BJ (cell line): ENCODE data around the gene CDK10. TPM values are rescaled to one million over a fixed set of nuclear protein-coding genes. Genes with fewer than 3 reads are reported as not detected.

Source experiments
- CTCF ChIA-PET: fragments of 350-600 bp; formaldehyde crosslinking; extraction: SDS; loops from one replicate; lab custom pipeline; 2021; ENCODE audit warnings: antibody characterized with exemption, inconsistent platforms; lab: Yijun Ruan, JAX
- POLR2A ChIA-PET: fragments of 300-600 bp; sonication (Branson Sonifier 250); formaldehyde crosslinking; extraction: SDS; loops from one replicate; lab custom pipeline; 2021; ENCODE audit warnings: antibody characterized with exemption; lab: Charles Lee
- DNase-seq: peaks from one replicate; pipeline ENCODE4 v3.0.0-alpha.2; 2011; ENCODE audit warnings: low read depth
- H3K27me3 ChIP-seq: 2 replicates; pipeline ENCODE4 v1.6.0; 2011; ENCODE audit warnings: low read length; ENCODE audit not compliant: control insufficient read depth, insufficient read depth
- H3K36me3 ChIP-seq: 2 replicates; pipeline ENCODE4 v1.5.1; 2011; ENCODE audit warnings: low read length; ENCODE audit not compliant: control insufficient read depth, insufficient read depth
- H3K4me3 ChIP-seq: 2 replicates; pipeline ENCODE4 v1.5.1; 2011; ENCODE audit warnings: low read depth, mild to moderate bottlenecking, control low read depth, low read length
- polyA plus RNA-seq: library from polyadenylated mRNA; depleted of rRNA; stranded (reverse); fragments of >200 nt; gene quantifications from 2 replicates; pipeline ENCODE4 v1.2.3, GENCODE V29; 2011; rRNA removed
- TF ChIP-seq, protein P1 (sequence below): IDR thresholded peaks from 2 replicates; pipeline ENCODE4 v1.5.1; 2011; ENCODE audit warnings: low read depth, mild to moderate bottlenecking, control low read depth, inconsistent platforms, low read length, moderate library complexity; ENCODE audit not compliant: insufficient read depth

Gene CDK10
- polyA plus RNA-seq, 1 experiment: 56.0 TPM

DNA sequence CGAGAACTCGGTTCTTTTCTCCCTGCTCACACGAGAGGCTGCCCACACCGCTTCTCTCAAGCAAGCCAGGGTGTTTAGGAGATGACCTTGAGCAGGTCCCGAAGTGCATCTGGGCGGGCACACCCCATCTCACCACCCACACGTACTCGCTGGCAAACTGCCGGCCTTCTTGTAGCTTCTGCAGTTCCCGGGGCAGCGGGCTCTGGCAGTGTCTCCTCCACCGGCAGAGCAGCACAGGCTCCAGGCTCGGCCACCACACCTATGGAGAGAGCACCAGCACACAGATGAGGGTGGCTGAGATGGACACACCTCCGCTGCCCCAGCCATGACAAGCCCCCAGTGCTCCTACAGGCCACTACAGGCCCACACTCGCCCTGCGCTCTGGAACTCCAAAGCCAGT, 58.3 kb downstream of the CDK10 start:
- CTCF ChIA-PET: no interaction called here
- no peak overlapping the region for H3K4me3 ChIP-seq
- POLR2A ChIA-PET: no interaction called here

More for the DNA sequence above, 58.3 kb downstream of the CDK10 start:
- no peak for DNase-seq
- Histone ChIP-seq H3K27me3 (no peaks in the 10 kb centered on the region), H3K36me3 (peaks cover 1% of the 10 kb centered on the region)
- TF ChIP-seq, protein P1, sequence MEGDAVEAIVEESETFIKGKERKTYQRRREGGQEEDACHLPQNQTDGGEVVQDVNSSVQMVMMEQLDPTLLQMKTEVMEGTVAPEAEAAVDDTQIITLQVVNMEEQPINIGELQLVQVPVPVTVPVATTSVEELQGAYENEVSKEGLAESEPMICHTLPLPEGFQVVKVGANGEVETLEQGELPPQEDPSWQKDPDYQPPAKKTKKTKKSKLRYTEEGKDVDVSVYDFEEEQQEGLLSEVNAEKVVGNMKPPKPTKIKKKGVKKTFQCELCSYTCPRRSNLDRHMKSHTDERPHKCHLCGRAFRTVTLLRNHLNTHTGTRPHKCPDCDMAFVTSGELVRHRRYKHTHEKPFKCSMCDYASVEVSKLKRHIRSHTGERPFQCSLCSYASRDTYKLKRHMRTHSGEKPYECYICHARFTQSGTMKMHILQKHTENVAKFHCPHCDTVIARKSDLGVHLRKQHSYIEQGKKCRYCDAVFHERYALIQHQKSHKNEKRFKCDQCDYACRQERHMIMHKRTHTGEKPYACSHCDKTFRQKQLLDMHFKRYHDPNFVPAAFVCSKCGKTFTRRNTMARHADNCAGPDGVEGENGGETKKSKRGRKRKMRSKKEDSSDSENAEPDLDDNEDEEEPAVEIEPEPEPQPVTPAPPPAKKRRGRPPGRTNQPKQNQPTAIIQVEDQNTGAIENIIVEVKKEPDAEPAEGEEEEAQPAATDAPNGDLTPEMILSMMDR: no peak

Other genes starting within 250 kb of the CDK10 start
- gene ANKRD11, start 196.1 kb upstream of the CDK10 start, polyA plus RNA-seq: 44.1 and 61.8 TPM in 2 replicates
- 36.3 and 45.0 TPM in 2 replicates for gene SPG7, start 178.3 kb upstream of the CDK10 start, polyA plus RNA-seq
- gene RPL13, start 126.0 kb upstream of the CDK10 start, polyA plus RNA-seq: 4,141 and 4,466 TPM in 2 replicates
- 4.2 and 7.1 TPM in 2 replicates for gene CPNE7, start 110.9 kb upstream of the CDK10 start, polyA plus RNA-seq
- not detected in 2 replicates for gene DPEP1, start 73.0 kb upstream of the CDK10 start, polyA plus RNA-seq
- 58.5 and 105 TPM in 2 replicates for gene CHMP1A, start 29.0 kb upstream of the CDK10 start, polyA plus RNA-seq
- gene SPATA33, start 28.9 kb upstream of the CDK10 start, polyA plus RNA-seq: 2.6 TPM in 2 replicates
- 2.8 and 5.3 TPM in 2 replicates for gene SPATA2L, start 15.0 kb downstream of the CDK10 start, polyA plus RNA-seq
- gene VPS9D1, start 34.2 kb downstream of the CDK10 start, polyA plus RNA-seq: 8.3 and 15.6 TPM in 2 replicates
- gene ZNF276, start 34.8 kb downstream of the CDK10 start, polyA plus RNA-seq: 5.6 and 8.5 TPM in 2 replicates
- 8.9 and 13.4 TPM in 2 replicates for gene FANCA, start 130.0 kb downstream of the CDK10 start, polyA plus RNA-seq
- 2.2 and 2.3 TPM in 2 replicates for gene SPIRE2, start 141.8 kb downstream of the CDK10 start, polyA plus RNA-seq
- 131 and 219 TPM in 2 replicates for gene TCF25, start 186.9 kb downstream of the CDK10 start, polyA plus RNA-seq
- gene MC1R, start 232.2 kb downstream of the CDK10 start, polyA plus RNA-seq: 4.6 and 7.2 TPM in 2 replicates
- gene TUBB3, start 236.7 kb downstream of the CDK10 start, polyA plus RNA-seq: 55.2 and 108 TPM in 2 replicates